ENCODE measurements around the gene ITPKC. TPM values are rescaled to one million over a fixed set of nuclear protein-coding genes. Genes with fewer than 3 reads are reported as not detected.

ITPKC gene
- total and polyA plus RNA-seq, 9 of the 15 experiments (the other 6 are each of a cell fraction or from before 2014, with no cell fraction given) = 0.08 to 9.3 (median 5.8) TPM

DNA sequence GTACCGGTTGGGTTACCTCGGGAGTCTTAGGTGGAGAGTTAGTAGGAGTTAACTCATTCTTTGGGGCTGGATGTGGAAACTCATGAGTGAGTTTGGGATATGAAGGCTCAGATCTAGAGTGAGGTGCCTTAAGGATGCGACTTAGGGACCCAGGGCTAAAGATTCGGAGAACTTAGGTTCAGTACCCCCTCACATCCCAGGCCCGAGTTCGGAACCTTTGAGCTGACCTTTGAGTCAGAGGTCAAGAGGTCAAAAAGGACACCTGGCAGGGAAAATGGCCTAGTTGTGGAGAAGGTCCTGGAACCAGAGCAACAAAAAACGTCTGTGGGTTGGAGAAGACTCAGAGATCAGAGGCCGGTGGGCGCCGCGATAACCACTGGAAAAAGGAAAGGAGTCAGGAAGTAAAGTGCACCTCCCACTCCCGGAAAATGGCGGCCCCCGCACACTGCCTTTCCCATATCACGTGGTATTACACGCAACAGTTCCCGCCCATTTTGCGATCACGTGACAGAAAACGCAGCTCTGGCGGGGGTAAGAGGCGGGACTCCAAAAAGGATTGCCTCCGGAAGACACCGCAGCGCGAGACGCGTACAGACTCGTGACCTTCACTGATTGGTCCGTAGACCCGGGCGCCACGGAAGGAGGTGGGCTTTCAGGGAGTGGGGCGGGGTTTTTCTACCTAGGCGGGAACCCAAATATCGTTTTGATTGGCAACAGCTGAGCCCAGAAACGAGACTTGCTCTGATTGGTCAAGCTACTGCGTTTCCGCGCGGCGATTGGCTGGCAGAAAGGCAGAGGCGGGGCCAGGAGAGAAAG lies 33.4 kb downstream of the ITPKC start, which contains the start of gene ACTMAP (continued):
- 0 out of 2 replicates have a peak, but pooled peaks have one; percentile 49 for TF ChIP-seq JUN (IDR thresholded peaks at IDR 0.05; ENCODE audit: borderline replicate concordance, low read depth, low read length)
- no peak for TF ChIP-seq JUN (CRISPR knock-in tag; IDR thresholded peaks at IDR 0.05; ENCODE audit: borderline replicate concordance)
- TF ChIP-seq ZNF561 (CRISPR knock-in tag; conservative IDR thresholded peaks at IDR 0.05) = no peak
- TF ChIP-seq, protein P1, sequence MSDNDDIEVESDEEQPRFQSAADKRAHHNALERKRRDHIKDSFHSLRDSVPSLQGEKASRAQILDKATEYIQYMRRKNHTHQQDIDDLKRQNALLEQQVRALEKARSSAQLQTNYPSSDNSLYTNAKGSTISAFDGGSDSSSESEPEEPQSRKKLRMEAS (CRISPR knock-in tag; IDR thresholded peaks at IDR 0.05) = peak; percentile 98
- TF ChIP-seq TARDBP (IDR thresholded peaks at IDR 0.05) = no peak
- no peak for TF ChIP-seq MAFK (IDR thresholded peaks at IDR 0.05; ENCODE audit: low read length)
- TF ChIP-seq, protein P2, sequence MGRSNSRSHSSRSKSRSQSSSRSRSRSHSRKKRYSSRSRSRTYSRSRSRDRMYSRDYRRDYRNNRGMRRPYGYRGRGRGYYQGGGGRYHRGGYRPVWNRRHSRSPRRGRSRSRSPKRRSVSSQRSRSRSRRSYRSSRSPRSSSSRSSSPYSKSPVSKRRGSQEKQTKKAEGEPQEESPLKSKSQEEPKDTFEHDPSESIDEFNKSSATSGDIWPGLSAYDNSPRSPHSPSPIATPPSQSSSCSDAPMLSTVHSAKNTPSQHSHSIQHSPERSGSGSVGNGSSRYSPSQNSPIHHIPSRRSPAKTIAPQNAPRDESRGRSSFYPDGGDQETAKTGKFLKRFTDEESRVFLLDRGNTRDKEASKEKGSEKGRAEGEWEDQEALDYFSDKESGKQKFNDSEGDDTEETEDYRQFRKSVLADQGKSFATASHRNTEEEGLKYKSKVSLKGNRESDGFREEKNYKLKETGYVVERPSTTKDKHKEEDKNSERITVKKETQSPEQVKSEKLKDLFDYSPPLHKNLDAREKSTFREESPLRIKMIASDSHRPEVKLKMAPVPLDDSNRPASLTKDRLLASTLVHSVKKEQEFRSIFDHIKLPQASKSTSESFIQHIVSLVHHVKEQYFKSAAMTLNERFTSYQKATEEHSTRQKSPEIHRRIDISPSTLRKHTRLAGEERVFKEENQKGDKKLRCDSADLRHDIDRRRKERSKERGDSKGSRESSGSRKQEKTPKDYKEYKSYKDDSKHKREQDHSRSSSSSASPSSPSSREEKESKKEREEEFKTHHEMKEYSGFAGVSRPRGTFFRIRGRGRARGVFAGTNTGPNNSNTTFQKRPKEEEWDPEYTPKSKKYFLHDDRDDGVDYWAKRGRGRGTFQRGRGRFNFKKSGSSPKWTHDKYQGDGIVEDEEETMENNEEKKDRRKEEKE (IDR thresholded peaks at IDR 0.05; ENCODE audit: borderline replicate concordance in 1 of 2, control insufficient read depth in 1 of 2, low read depth in 2 of 2, low read length in 1 of 2) = no peak
- no peak for TF ChIP-seq FOXJ3 (CRISPR knock-in tag; IDR thresholded peaks at IDR 0.05)
- no peak for TF ChIP-seq ZNF408 (CRISPR knock-in tag; IDR thresholded peaks at IDR 0.05; ENCODE audit: low read depth)
- TF ChIP-seq, protein P3, sequence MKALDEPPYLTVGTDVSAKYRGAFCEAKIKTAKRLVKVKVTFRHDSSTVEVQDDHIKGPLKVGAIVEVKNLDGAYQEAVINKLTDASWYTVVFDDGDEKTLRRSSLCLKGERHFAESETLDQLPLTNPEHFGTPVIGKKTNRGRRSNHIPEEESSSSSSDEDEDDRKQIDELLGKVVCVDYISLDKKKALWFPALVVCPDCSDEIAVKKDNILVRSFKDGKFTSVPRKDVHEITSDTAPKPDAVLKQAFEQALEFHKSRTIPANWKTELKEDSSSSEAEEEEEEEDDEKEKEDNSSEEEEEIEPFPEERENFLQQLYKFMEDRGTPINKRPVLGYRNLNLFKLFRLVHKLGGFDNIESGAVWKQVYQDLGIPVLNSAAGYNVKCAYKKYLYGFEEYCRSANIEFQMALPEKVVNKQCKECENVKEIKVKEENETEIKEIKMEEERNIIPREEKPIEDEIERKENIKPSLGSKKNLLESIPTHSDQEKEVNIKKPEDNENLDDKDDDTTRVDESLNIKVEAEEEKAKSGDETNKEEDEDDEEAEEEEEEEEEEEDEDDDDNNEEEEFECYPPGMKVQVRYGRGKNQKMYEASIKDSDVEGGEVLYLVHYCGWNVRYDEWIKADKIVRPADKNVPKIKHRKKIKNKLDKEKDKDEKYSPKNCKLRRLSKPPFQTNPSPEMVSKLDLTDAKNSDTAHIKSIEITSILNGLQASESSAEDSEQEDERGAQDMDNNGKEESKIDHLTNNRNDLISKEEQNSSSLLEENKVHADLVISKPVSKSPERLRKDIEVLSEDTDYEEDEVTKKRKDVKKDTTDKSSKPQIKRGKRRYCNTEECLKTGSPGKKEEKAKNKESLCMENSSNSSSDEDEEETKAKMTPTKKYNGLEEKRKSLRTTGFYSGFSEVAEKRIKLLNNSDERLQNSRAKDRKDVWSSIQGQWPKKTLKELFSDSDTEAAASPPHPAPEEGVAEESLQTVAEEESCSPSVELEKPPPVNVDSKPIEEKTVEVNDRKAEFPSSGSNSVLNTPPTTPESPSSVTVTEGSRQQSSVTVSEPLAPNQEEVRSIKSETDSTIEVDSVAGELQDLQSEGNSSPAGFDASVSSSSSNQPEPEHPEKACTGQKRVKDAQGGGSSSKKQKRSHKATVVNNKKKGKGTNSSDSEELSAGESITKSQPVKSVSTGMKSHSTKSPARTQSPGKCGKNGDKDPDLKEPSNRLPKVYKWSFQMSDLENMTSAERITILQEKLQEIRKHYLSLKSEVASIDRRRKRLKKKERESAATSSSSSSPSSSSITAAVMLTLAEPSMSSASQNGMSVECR (CRISPR knock-in tag; IDR thresholded peaks at IDR 0.05) = no peak
- peak; percentile 68 to 78; a peak in 3 of 4 replicates for TF ChIP-seq NRF1 (conservative IDR thresholded peaks at IDR 0.05 in 1 of 2, IDR thresholded peaks at IDR 0.05 in 1 of 2)
- peak; percentile 66; the same call in 1 of the 2 replicates for TF ChIP-seq ATF7 (IDR thresholded peaks at IDR 0.05)
- TF ChIP-seq BDP1 (IDR thresholded peaks at IDR 0.05; ENCODE audit: insufficient read depth, insufficient read length) = no peak
- no peak for TF ChIP-seq CBX2 (IDR thresholded peaks at IDR 0.05; ENCODE audit: insufficient read depth, low read length, poor library complexity, severe bottlenecking)
- TF ChIP-seq EWSR1 (IDR thresholded peaks at IDR 0.05; ENCODE audit: borderline replicate concordance, low read depth, partially characterized antibody) = no peak
- TF ChIP-seq XRCC3 (IDR thresholded peaks at IDR 0.05) = no peak
